ENCODE measurements around the gene LRIG3. TPM values are rescaled to one million over a fixed set of nuclear protein-coding genes. Genes with fewer than 3 reads are reported as not detected.
A peak's percentile ranks its signal among the peaks of the same experiment; 100 is the strongest.

The LRIG3 gene
- total RNA-seq, 4 donors from 2014 or later, result 42.0 to 103 (median 50.2) TPM

DNA sequence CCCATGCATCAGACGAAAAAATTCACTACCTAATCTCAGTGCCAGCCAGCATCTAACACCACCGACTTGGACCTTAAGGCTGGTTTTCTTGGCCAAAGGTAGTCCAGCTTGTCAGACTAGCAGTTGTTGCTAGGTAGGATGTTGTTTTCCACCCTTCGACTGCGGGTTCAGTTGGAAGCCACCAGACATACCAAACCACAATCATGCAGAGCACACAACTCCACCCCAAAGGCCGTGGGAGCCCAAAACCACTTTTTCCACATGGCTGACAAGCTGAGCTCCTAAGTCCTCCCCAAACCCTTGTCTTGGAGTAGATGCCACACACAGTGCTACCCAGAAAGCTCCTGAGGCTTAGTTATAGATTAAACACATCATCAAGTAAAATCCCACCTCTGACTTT, 46.8 kb downstream of the LRIG3 start:
- no peaks in the 10 kb centered on the region for H3K9me3 ChIP-seq
- no peaks in the 10 kb centered on the region for H3K27me3 ChIP-seq
- intact Hi-C loops (cut with DNase I; ENCODE audit: low total_unique reads), result no loop called here
- H3K27ac ChIP-seq, result no peak overlapping the region
- no peak for TF ChIP-seq POLR2A (IDR thresholded peaks at IDR 0.05)
- TF ChIP-seq, protein P1, sequence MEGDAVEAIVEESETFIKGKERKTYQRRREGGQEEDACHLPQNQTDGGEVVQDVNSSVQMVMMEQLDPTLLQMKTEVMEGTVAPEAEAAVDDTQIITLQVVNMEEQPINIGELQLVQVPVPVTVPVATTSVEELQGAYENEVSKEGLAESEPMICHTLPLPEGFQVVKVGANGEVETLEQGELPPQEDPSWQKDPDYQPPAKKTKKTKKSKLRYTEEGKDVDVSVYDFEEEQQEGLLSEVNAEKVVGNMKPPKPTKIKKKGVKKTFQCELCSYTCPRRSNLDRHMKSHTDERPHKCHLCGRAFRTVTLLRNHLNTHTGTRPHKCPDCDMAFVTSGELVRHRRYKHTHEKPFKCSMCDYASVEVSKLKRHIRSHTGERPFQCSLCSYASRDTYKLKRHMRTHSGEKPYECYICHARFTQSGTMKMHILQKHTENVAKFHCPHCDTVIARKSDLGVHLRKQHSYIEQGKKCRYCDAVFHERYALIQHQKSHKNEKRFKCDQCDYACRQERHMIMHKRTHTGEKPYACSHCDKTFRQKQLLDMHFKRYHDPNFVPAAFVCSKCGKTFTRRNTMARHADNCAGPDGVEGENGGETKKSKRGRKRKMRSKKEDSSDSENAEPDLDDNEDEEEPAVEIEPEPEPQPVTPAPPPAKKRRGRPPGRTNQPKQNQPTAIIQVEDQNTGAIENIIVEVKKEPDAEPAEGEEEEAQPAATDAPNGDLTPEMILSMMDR (IDR thresholded peaks at IDR 0.05), result no peak
- no peaks in the 10 kb centered on the region for H3K4me1 ChIP-seq
- DNase-seq, result no peak
- H3K36me3 ChIP-seq, result no peaks in the 10 kb centered on the region
- no peak overlapping the region for H3K4me3 ChIP-seq

GRCh38 chr12:58871556-58871955, 48.7 kb downstream of the LRIG3 start:
- no peak overlapping the region for H3K4me3 ChIP-seq
- intact Hi-C loops (cut with DNase I; ENCODE audit: low total_unique reads), result no loop called here
- DNase-seq, result no peak
- no peaks in the 10 kb centered on the region for H3K36me3 ChIP-seq
- TF ChIP-seq POLR2A (IDR thresholded peaks at IDR 0.05), result no peak
- TF ChIP-seq, protein P1 (IDR thresholded peaks at IDR 0.05), result no peak
- H3K27ac ChIP-seq, result peak overlapping the region in 1 of 2 donors; percentile 30
- H3K9me3 ChIP-seq, result no peaks in the 10 kb centered on the region
- no peaks in the 10 kb centered on the region for H3K4me1 ChIP-seq
- no peaks in the 10 kb centered on the region for H3K27me3 ChIP-seq

DNA sequence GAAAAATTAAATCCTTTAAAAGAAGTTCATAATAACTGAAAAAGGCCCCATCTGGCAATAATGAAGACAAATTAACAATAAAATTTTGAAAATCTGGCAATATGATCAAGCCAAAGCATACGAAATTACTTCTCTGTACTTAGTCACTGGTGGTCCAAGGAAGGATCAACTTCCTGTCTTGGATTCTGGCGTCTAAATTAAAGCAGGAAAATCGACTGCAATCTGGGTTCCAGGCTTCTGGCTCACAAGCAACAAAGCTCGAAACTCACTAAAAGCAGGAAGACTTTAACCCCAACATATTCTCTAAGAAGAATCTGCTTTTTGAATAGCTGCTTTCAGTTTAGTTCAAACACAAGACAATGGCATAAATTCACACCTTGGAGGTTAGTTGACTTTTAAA, 49.7 kb downstream of the LRIG3 start:
- no peak for DNase-seq
- intact Hi-C loops (cut with DNase I; ENCODE audit: low total_unique reads), result no loop called here
- no peaks in the 10 kb centered on the region for H3K36me3 ChIP-seq
- TF ChIP-seq, protein P1 (IDR thresholded peaks at IDR 0.05), result no peak
- TF ChIP-seq POLR2A (IDR thresholded peaks at IDR 0.05), result no peak
- H3K27me3 ChIP-seq, result no peaks in the 10 kb centered on the region
- peak overlapping the region in 1 of 2 donors; percentile 21 for H3K27ac ChIP-seq
- no peaks in the 10 kb centered on the region for H3K9me3 ChIP-seq
- no peak overlapping the region for H3K4me3 ChIP-seq
- H3K4me1 ChIP-seq, result no peaks in the 10 kb centered on the region

DNA sequence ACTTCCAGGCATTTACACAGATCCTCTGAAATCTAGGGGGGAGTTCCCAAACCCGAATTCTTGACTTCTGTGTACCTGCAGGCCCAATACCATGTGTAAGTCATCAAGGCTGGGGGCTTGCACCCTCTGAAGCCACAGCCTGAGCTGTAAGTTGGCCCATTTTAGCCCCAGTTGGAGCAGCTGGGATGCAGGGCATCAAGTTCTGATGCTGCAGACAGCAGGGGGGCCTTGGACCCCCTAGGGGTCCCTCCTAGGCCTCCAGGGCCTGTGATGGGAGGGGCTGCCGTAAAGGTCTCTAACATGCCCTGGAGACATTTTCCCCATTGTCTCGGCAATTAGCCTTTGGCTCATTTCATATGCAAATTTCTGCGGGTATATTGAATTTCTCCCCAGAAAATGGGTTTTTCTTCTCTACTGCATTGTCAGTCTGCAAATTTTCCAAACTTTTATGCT, 59.5 kb downstream of the LRIG3 start:
- TF ChIP-seq, protein P1 (IDR thresholded peaks at IDR 0.05), result no peak
- TF ChIP-seq POLR2A (IDR thresholded peaks at IDR 0.05), result no peak
- H3K4me3 ChIP-seq, result no peak overlapping the region
- DNase-seq, result no peak
- no peaks in the 10 kb centered on the region for H3K4me1 ChIP-seq
- H3K36me3 ChIP-seq, result no peaks in the 10 kb centered on the region
- no peak overlapping the region for H3K27ac ChIP-seq
- no peaks in the 10 kb centered on the region for H3K27me3 ChIP-seq
- H3K9me3 ChIP-seq, result no peaks in the 10 kb centered on the region
- intact Hi-C loops (cut with DNase I; ENCODE audit: low total_unique reads), result no loop called here

DNA sequence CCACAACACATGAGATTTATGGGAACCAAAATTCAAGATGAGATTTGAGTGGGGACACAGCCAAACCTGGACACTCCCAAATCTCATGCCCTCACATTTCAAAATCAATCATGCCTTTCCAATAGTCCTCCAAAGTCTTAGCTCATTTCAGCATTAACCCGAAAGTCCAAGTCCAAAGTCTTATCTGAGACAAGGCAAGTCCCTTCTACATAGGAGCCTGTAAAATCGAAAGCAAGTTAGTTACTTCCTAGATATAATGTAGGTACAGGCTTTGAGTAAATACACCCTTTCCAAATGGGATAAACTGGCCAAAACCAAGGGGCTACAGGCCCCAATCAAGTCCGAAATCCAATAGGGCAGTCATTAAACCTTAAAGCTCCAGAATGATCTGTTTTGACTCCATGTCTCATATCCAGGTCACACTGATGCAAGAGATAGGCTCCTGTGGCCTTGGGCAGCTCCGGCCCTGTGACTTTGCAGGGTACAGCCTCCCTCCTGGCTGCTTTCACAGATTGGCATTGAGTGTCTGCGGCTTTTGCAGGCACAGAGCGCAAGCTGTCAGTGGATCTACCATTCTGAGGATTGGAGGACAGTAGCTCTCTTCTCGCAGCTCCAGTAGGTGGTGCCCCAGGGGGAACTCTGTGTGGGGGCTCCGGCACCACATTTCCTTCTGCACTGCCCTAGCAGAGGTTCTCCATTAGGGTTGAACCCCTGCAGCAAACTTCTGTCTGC, 60.1 kb downstream of the LRIG3 start:
- no peaks in the 10 kb centered on the region for H3K27me3 ChIP-seq
- intact Hi-C loops (cut with DNase I; ENCODE audit: low total_unique reads), result no loop called here
- H3K4me1 ChIP-seq, result no peaks in the 10 kb centered on the region
- no peaks in the 10 kb centered on the region for H3K36me3 ChIP-seq
- no peak overlapping the region for H3K27ac ChIP-seq
- DNase-seq, result no peak
- H3K9me3 ChIP-seq, result no peaks in the 10 kb centered on the region
- H3K4me3 ChIP-seq, result no peak overlapping the region
- no peak for TF ChIP-seq POLR2A (IDR thresholded peaks at IDR 0.05)
- TF ChIP-seq, protein P1 (IDR thresholded peaks at IDR 0.05), result no peak
